Measurements from ENCODE around the gene ATP5F1D.

The ATP5F1D gene

GRCh38 chr19:1270213-1270853 lies 28.8 kb downstream of the ATP5F1D start:
- TF ChIP-seq GATA3 (IDR thresholded peaks at IDR 0.05; ENCODE audit: low read depth, low read length): no peak
- no peak for TF ChIP-seq GATA2 (IDR thresholded peaks at IDR 0.05; ENCODE audit: low read depth, low read length)

GRCh38 chr19:1270854-1271527 lies 29.4 kb downstream of the ATP5F1D start:
- TF ChIP-seq GATA3 (IDR thresholded peaks at IDR 0.05; ENCODE audit: low read depth, low read length) (no peak), GATA2 (IDR thresholded peaks at IDR 0.05; ENCODE audit: low read depth, low read length) (no peak)

- TF ChIP-seq GATA2 (IDR thresholded peaks at IDR 0.05; ENCODE audit: low read depth, low read length): no peak
- TF ChIP-seq GATA3 (IDR thresholded peaks at IDR 0.05; ENCODE audit: low read depth, low read length): no peak
These were observed 30.2 kb downstream of the ATP5F1D start for GRCh38 chr19:1271528-1272422.

GRCh38 chr19:1272423-1273262 lies 31.1 kb downstream of the ATP5F1D start:
- TF ChIP-seq GATA2 (IDR thresholded peaks at IDR 0.05; ENCODE audit: low read depth, low read length) (no peak), GATA3 (IDR thresholded peaks at IDR 0.05; ENCODE audit: low read depth, low read length) (no peak)

GRCh38 chr19:1273263-1274041 lies 31.9 kb downstream of the ATP5F1D start:
- TF ChIP-seq GATA3 (IDR thresholded peaks at IDR 0.05; ENCODE audit: low read depth, low read length) (no peak), GATA2 (IDR thresholded peaks at IDR 0.05; ENCODE audit: low read depth, low read length) (no peak)

GRCh38 chr19:1274081-1274851 lies 32.7 kb downstream of the ATP5F1D start:
- TF ChIP-seq GATA3 (IDR thresholded peaks at IDR 0.05; ENCODE audit: low read depth, low read length): no peak
- no peak for TF ChIP-seq GATA2 (IDR thresholded peaks at IDR 0.05; ENCODE audit: low read depth, low read length)

- no peak for TF ChIP-seq GATA2 (IDR thresholded peaks at IDR 0.05; ENCODE audit: low read depth, low read length)
- no peak for TF ChIP-seq GATA3 (IDR thresholded peaks at IDR 0.05; ENCODE audit: low read depth, low read length)
These were observed 33.3 kb downstream of the ATP5F1D start for GRCh38 chr19:1274852-1275259.

- TF ChIP-seq GATA3 (IDR thresholded peaks at IDR 0.05; ENCODE audit: low read depth, low read length): no peak
- no peak for TF ChIP-seq GATA2 (IDR thresholded peaks at IDR 0.05; ENCODE audit: low read depth, low read length)
These were observed 33.9 kb downstream of the ATP5F1D start, which contains the start of gene FAM174C for GRCh38 chr19:1275260-1275975. FAM174C (plus strand) TSS chr19:1275530; CDS start chr19:1275550, 20 bp downstream.

GRCh38 chr19:1275976-1276627 lies 34.6 kb downstream of the ATP5F1D start:
- TF ChIP-seq GATA3 (IDR thresholded peaks at IDR 0.05; ENCODE audit: low read depth, low read length) (no peak), GATA2 (IDR thresholded peaks at IDR 0.05; ENCODE audit: low read depth, low read length) (no peak)

- TF ChIP-seq GATA3 (IDR thresholded peaks at IDR 0.05; ENCODE audit: low read depth, low read length): no peak
- no peak for TF ChIP-seq GATA2 (IDR thresholded peaks at IDR 0.05; ENCODE audit: low read depth, low read length)
These were observed 35.1 kb downstream of the ATP5F1D start for GRCh38 chr19:1276628-1277022.

- TF ChIP-seq GATA3 (IDR thresholded peaks at IDR 0.05; ENCODE audit: low read depth, low read length): no peak
- no peak for TF ChIP-seq GATA2 (IDR thresholded peaks at IDR 0.05; ENCODE audit: low read depth, low read length)
These were observed 35.5 kb downstream of the ATP5F1D start for GRCh38 chr19:1277061-1277460.

All from SH-SY5Y (cell line).